ENCODE data around the gene TECTA. TPM values are rescaled to one million over a fixed set of nuclear protein-coding genes. Genes with fewer than 3 reads are reported as not detected.
"Not testable (repeated sequence)": the region's sequence is repeated elsewhere in the genome, so short reads cannot be mapped to it uniquely, and the experiment has no call there.

TECTA gene
- total RNA-seq, 1 donor from 2014 or later: 2.0 TPM

- peaks cover under 1% of the 10 kb centered on the region for H3K4me1 Mint-ChIP-seq (ENCODE audit: low read depth)
- no peak for DNase-seq (ENCODE audit: low spot score, unreplicated experiment)
These were observed 128.6 kb downstream of the TECTA start for GRCh38 chr11:121229495-121230215.

GRCh38 chr11:121231576-121232278 is 130.7 kb downstream of the TECTA start:
- H3K36me3 Mint-ChIP-seq (ENCODE audit: insufficient read depth): peaks cover 1% of the 10 kb centered on the region

More at GRCh38 chr11:121229495-121230215, 128.6 kb downstream of the TECTA start:
- H3K4me3 Mint-ChIP-seq (ENCODE audit: low read depth): no peak overlapping the region
- H3K36me3 Mint-ChIP-seq (ENCODE audit: insufficient read depth): peaks cover 1% of the 10 kb centered on the region
- TF ChIP-seq CTCF (IDR thresholded peaks at IDR 0.05; ENCODE audit: unreplicated experiment): no peak
- peaks cover 3% of the 10 kb centered on the region for H3K27me3 Mint-ChIP-seq
- H3K9me3 Mint-ChIP-seq (ENCODE audit: low read depth): peaks cover 8% of the 10 kb centered on the region
- H3K27ac Mint-ChIP-seq: no peak overlapping the region

GRCh38 chr11:121235057-121235456 is 134.0 kb downstream of the TECTA start:
- no peaks in the 10 kb centered on the region for H3K36me3 Mint-ChIP-seq (ENCODE audit: insufficient read depth)
- H3K27me3 Mint-ChIP-seq: peaks cover 3% of the 10 kb centered on the region
- H3K4me3 Mint-ChIP-seq (ENCODE audit: low read depth): no peak overlapping the region
- H3K4me1 Mint-ChIP-seq (ENCODE audit: low read depth): peaks cover 42% of the 10 kb centered on the region
- H3K27ac Mint-ChIP-seq: no peak overlapping the region
- TF ChIP-seq CTCF (IDR thresholded peaks at IDR 0.05; ENCODE audit: unreplicated experiment): no peak
- no peak for DNase-seq (ENCODE audit: low spot score, unreplicated experiment)
- no peaks in the 10 kb centered on the region for H3K9me3 Mint-ChIP-seq (ENCODE audit: low read depth)

More at GRCh38 chr11:121231576-121232278, 130.7 kb downstream of the TECTA start:
- DNase-seq (ENCODE audit: low spot score, unreplicated experiment): no peak
- peaks cover 5% of the 10 kb centered on the region for H3K9me3 Mint-ChIP-seq (ENCODE audit: low read depth)
- peaks cover 19% of the 10 kb centered on the region for H3K4me1 Mint-ChIP-seq (ENCODE audit: low read depth)
- no peak for TF ChIP-seq CTCF (IDR thresholded peaks at IDR 0.05; ENCODE audit: unreplicated experiment)
- no peak overlapping the region for H3K4me3 Mint-ChIP-seq (ENCODE audit: low read depth)
- peaks cover 3% of the 10 kb centered on the region for H3K27me3 Mint-ChIP-seq
- H3K27ac Mint-ChIP-seq: no peak overlapping the region

- Mint-ChIP-seq H3K4me3 (ENCODE audit: low read depth) (no peak overlapping the region), H3K36me3 (ENCODE audit: insufficient read depth) (no peaks in the 10 kb centered on the region), H3K9me3 (ENCODE audit: low read depth) (no peaks in the 10 kb centered on the region), H3K27me3 (peaks cover 3% of the 10 kb centered on the region), H3K4me1 (ENCODE audit: low read depth) (peaks cover 46% of the 10 kb centered on the region), H3K27ac (peak overlapping the region; percentile 88)
- no peak for DNase-seq (ENCODE audit: low spot score, unreplicated experiment)
- TF ChIP-seq CTCF (IDR thresholded peaks at IDR 0.05; ENCODE audit: unreplicated experiment): no peak
These were observed 135.3 kb downstream of the TECTA start for GRCh38 chr11:121236115-121237001.

GRCh38 chr11:121237247-121237646 is 136.2 kb downstream of the TECTA start:
- H3K27ac Mint-ChIP-seq; H3K4me3 Mint-ChIP-seq (ENCODE audit: low read depth); H3K9me3 Mint-ChIP-seq (ENCODE audit: low read depth); DNase-seq (ENCODE audit: low spot score, unreplicated experiment); H3K27me3 Mint-ChIP-seq; H3K36me3 Mint-ChIP-seq (ENCODE audit: insufficient read depth): not testable (repeated sequence)
- peaks cover 46% of the 10 kb centered on the region for H3K4me1 Mint-ChIP-seq (ENCODE audit: low read depth)

Data from progenitor cell of endocrine pancreas (in vitro differentiated cells).